ENCODE measurements around the gene TMEM150C. TPM values are rescaled to one million over a fixed set of nuclear protein-coding genes. Genes with fewer than 3 reads are reported as not detected.

The TMEM150C gene
- total RNA-seq, 1 experiment from 2014 or later: 2.7 TPM

DNA sequence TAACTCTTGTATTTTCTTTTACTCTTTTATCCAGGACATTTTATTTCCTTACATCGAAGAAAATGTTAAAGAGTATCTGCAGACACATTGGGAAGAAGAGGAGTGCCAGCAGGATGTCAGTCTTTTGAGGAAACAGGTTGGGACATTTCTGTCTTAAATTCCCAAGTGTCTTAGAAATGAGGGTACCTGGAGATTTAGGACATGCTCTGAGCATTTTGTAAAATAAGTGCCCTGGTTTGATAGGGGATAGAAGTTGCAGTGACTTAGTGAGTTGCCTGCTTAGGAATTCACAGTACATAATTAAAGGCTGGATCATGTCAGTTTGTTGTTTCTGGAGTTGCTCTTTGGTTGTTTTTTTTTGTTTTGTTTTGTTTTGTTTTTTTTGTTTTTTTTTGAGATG lies 113.9 kb downstream of the TMEM150C start:
- Histone ChIP-seq H3K79me2 (ENCODE audit: insufficient read depth, low read length) (peaks cover 27% of the 10 kb centered on the region), H2BK20ac (ENCODE audit: low read depth, low read length, poor library complexity, severe bottlenecking) (no peak overlapping the region), H4K8ac (replicated peaks; ENCODE audit: insufficient read length, low read depth, low read length) (no peak overlapping the region), H4K91ac (ENCODE audit: insufficient read length, low read depth, low read length) (no peak overlapping the region), H3K9me3 (ENCODE audit: control insufficient read depth, low read depth, low read length) (no peaks in the 10 kb centered on the region), H2BK12ac (ENCODE audit: insufficient read length, low read depth, low read length) (no peak overlapping the region), H4K5ac (ENCODE audit: insufficient read length, low read depth, low read length) (no peak overlapping the region), H3K4me2 (ENCODE audit: insufficient read depth, insufficient read length, low read length) (no peak overlapping the region), H3K27me3 (ENCODE audit: insufficient read depth, low read length) (no peaks in the 10 kb centered on the region), H2AFZ (ENCODE audit: low read length) (no peak overlapping the region), H3K79me1 (ENCODE audit: insufficient read depth, low read depth, low read length, poor library complexity, severe bottlenecking) (peaks cover 7% of the 10 kb centered on the region), H3K4me1 (ENCODE audit: insufficient read depth, low read length) (no peaks in the 10 kb centered on the region), H3K23me2 (ENCODE audit: insufficient read length, low read depth, low read length, poor library complexity, severe bottlenecking) (no peaks in the 10 kb centered on the region), H2BK5ac (ENCODE audit: insufficient read length, low read length) (no peak overlapping the region), H2BK15ac (ENCODE audit: low read depth, low read length) (no peak overlapping the region), H3K23ac (ENCODE audit: insufficient read length, low read depth, low read length) (no peak overlapping the region), H3K27ac (ENCODE audit: insufficient read length, low read depth, low read length) (no peak overlapping the region), H2AK5ac (ENCODE audit: insufficient read length, low read length) (no peak overlapping the region), H3K18ac (ENCODE audit: insufficient read length, low read depth, low read length) (no peak overlapping the region), H2BK120ac (ENCODE audit: low read depth, low read length, poor library complexity, severe bottlenecking) (no peak overlapping the region), H3K56ac (ENCODE audit: insufficient read length, low read depth, low read length) (no peak overlapping the region), H4K20me1 (ENCODE audit: control insufficient read depth, insufficient read depth, insufficient read length) (no peaks in the 10 kb centered on the region), H3K4ac (ENCODE audit: low read depth, low read length) (no peak overlapping the region), H3K9ac (ENCODE audit: extremely low read depth, insufficient read length, low read length) (no peak overlapping the region), H3K14ac (ENCODE audit: insufficient read depth, low read length) (no peak overlapping the region), H3T11ph (ENCODE audit: low read length) (no peak overlapping the region)
- Mint-ChIP-seq H3K4me3 (no peak overlapping the region), H3K36me3 (ENCODE audit: insufficient read depth in 1 of 3, low read depth in 3 of 3) (peaks cover 41 to 55% (median 54%) of the 10 kb centered on the region in 3 experiments), H3K9me3 (no peaks in the 10 kb centered on the region), H3K27ac (peak overlapping the region in 1 of 3 experiments; percentile 57; a peak in 3 of 7 replicates), H3K27me3 (ENCODE audit: low read depth) (no peaks in the 10 kb centered on the region), H3K4me1 (no peaks in the 10 kb centered on the region)
- no peak for DNase-seq
- no CpG with 5 or more reads among the region's 1 CpG for whole genome bisulfite sequencing (ENCODE audit: extremely low coverage, insufficient read length, low lambda C conversion rate)
- TF ChIP-seq, protein P1, sequence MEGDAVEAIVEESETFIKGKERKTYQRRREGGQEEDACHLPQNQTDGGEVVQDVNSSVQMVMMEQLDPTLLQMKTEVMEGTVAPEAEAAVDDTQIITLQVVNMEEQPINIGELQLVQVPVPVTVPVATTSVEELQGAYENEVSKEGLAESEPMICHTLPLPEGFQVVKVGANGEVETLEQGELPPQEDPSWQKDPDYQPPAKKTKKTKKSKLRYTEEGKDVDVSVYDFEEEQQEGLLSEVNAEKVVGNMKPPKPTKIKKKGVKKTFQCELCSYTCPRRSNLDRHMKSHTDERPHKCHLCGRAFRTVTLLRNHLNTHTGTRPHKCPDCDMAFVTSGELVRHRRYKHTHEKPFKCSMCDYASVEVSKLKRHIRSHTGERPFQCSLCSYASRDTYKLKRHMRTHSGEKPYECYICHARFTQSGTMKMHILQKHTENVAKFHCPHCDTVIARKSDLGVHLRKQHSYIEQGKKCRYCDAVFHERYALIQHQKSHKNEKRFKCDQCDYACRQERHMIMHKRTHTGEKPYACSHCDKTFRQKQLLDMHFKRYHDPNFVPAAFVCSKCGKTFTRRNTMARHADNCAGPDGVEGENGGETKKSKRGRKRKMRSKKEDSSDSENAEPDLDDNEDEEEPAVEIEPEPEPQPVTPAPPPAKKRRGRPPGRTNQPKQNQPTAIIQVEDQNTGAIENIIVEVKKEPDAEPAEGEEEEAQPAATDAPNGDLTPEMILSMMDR (conservative IDR thresholded peaks at IDR 0.05): no peak
